Measurements from ENCODE around the gene CCBE1.

DNA sequence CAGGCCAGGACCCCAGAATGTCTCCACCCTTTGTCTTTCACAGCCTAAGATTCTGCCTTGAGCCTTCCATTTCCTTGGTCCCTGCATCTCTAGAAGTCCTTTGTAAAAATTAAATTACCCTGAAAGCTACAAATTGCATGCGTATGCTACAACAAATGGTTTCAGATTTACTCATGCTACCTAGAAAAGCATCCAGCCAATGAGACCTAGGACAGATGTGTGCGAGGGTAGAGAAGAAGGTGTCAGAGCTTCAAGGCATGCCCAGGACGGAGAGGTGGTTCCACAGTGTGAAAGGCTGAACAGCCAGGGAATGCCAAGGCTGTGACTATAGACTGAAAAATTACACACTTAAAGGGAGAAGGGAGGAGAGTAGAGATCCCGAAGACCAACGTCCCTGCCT, 40.2 kb downstream of the CCBE1 start:
- TF ChIP-seq POLR2A (IDR thresholded peaks at IDR 0.05), result no peak
- TF ChIP-seq, protein P1, sequence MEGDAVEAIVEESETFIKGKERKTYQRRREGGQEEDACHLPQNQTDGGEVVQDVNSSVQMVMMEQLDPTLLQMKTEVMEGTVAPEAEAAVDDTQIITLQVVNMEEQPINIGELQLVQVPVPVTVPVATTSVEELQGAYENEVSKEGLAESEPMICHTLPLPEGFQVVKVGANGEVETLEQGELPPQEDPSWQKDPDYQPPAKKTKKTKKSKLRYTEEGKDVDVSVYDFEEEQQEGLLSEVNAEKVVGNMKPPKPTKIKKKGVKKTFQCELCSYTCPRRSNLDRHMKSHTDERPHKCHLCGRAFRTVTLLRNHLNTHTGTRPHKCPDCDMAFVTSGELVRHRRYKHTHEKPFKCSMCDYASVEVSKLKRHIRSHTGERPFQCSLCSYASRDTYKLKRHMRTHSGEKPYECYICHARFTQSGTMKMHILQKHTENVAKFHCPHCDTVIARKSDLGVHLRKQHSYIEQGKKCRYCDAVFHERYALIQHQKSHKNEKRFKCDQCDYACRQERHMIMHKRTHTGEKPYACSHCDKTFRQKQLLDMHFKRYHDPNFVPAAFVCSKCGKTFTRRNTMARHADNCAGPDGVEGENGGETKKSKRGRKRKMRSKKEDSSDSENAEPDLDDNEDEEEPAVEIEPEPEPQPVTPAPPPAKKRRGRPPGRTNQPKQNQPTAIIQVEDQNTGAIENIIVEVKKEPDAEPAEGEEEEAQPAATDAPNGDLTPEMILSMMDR (IDR thresholded peaks at IDR 0.05), result no peak
